ENCODE results near the gene ZG16. TPM values are rescaled to one million over a fixed set of nuclear protein-coding genes. Genes with fewer than 3 reads are reported as not detected.

Gene ZG16
- total and polyA plus RNA-seq, 9 of the 15 experiments (the other 6 are each of a cell fraction or from before 2014, with no cell fraction given), result 0.04 TPM; not detected in 8

GRCh38 chr16:29807426-29808218 is 29.6 kb downstream of the ZG16 start (continued):
- TF ChIP-seq REST (IDR thresholded peaks at IDR 0.05; ENCODE audit: borderline replicate concordance) (peak; percentile 52; the same call in 1 of the 2 replicates), REST (CRISPR knock-in tag; IDR thresholded peaks at IDR 0.05; ENCODE audit: low read depth) (peak; percentile 70; the same call in 1 of the 2 replicates), RCOR1 (IDR thresholded peaks at IDR 0.05; ENCODE audit: borderline replicate concordance in 1 of 2, low read depth in 2 of 2, low read length in 2 of 2) (peak in 1 of 2 experiments; percentile 7; a peak in 1 of 4 replicates), ESRRA (IDR thresholded peaks at IDR 0.05; ENCODE audit: borderline replicate concordance, low read depth) (0 out of 2 replicates have a peak, but pooled peaks have one; percentile 15), CTCF (IDR thresholded peaks at IDR 0.05 in 2 of 3, conservative IDR thresholded peaks at IDR 0.05 in 1 of 3; ENCODE audit: insufficient read depth in 2 of 3, low read depth in 1 of 3, low read length in 3 of 3) (peak; percentile 56 to 71 (median 66); a peak in 5 of 6 replicates), GTF2A2 (tag; IDR thresholded peaks at IDR 0.05) (no peak), ZNF668 (CRISPR knock-in tag; IDR thresholded peaks at IDR 0.05) (peak; percentile 60; the same call in 1 of the 2 replicates), KLF6 (CRISPR knock-in tag; IDR thresholded peaks at IDR 0.05; ENCODE audit: borderline replicate concordance) (no peak), BHLHE40 (IDR thresholded peaks at IDR 0.05; ENCODE audit: low read length) (peak; percentile 87), BRD9 (IDR thresholded peaks at IDR 0.05; ENCODE audit: low read depth, partially characterized antibody) (no peak), E2F8 (IDR thresholded peaks at IDR 0.05; ENCODE audit: low read depth, partially characterized antibody) (peak; percentile 52), ZNF551 (CRISPR knock-in tag; IDR thresholded peaks at IDR 0.05) (no peak), ZNF445 (CRISPR knock-in tag; IDR thresholded peaks at IDR 0.05; ENCODE audit: low read depth) (no peak), FOXP1 (CRISPR knock-in tag; IDR thresholded peaks at IDR 0.05) (peak; percentile 70)
